ENCODE results near the gene TMUB1.

DNA sequence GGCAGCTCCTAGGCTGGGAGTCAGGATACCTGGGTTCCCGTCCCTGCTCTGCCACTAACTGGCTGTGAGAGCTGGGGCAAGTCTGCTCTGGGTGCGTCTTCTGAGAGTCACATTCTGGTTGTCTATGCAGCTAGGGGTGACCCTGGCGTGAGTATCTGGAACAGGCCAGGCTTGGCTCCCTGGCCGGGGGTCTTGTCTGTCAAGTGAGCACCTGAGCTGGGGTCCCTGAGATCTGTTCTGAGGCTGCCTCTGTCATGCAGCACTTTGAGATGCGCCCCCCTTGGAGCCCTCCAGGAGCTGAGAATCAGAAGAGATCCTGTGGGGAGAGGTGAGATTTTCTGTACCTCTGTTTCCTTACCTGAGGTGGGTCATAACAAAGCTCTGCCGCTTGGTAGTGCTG is 10.5 kb upstream of the TMUB1 start:
- TF ChIP-seq CTCF (IDR thresholded peaks at IDR 0.05; ENCODE audit: low read length), result no peak
- TF ChIP-seq EZH2 (optimal IDR thresholded peaks at IDR 0.05; ENCODE audit: low read depth, low read length), result no peak

All from MM.1S (cell line).